GM18499 (cell line): Measurements from ENCODE around the gene B3GALT5.
"Not testable (repeated sequence)": the region's sequence is repeated elsewhere in the genome, so short reads cannot be mapped to it uniquely, and the experiment has no call there.

Experiments
- ATAC-seq: cut with Tn5 transposase; IDR thresholded peaks from one replicate; pipeline ENCODE4 v1.9.1; 2021; ENCODE audit warnings: moderate number of reproducible peaks; ENCODE audit not compliant: insufficient read depth, unreplicated experiment

B3GALT5 gene, protein sequence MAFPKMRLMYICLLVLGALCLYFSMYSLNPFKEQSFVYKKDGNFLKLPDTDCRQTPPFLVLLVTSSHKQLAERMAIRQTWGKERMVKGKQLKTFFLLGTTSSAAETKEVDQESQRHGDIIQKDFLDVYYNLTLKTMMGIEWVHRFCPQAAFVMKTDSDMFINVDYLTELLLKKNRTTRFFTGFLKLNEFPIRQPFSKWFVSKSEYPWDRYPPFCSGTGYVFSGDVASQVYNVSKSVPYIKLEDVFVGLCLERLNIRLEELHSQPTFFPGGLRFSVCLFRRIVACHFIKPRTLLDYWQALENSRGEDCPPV

DNA sequence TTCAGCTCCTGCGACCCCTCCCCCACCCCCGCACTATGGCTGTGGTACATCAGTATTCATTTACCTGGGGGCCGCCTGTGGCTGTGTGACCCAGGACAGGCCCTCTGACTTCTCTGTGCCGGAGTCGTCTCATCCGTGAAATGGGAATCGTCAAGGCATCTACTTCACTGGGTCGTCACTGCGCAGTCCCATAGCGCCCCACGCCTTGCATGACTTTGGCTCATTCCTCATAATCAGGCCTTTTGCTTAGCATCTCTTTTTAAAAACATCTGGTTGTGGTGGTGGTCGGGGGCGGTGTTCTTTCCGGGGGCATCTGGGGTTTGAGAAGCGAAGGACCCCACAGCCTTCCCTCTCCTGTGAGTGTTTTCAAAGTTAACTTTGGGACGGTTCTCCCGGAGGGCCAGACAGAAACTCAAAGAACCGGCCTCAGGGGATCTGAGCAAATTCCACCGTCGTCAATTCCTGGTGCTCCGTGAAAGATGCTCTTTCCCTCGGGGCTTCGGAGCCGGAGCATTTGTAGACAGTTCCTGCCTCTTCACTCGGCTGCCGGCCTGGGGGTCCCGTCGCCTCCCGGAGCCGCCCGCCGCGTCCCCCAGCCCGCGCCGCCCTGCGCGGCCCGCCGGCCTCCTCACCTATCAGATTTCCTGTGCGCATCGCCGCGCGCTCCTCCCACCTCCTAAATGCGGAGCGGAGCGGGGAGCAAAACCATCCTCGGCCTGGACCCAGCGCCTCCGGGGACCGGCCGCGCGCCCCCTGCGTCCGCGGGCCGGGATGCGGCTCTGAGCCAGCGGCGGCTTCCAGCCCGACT is at the start of gene B3GALT5:
TSS of gene B3GALT5 (plus strand) at position 708 of the 808 bp plus-strand sequence. CDS start 47,620 bp downstream, outside the sequence.
- no peak for ATAC-seq

DNA sequence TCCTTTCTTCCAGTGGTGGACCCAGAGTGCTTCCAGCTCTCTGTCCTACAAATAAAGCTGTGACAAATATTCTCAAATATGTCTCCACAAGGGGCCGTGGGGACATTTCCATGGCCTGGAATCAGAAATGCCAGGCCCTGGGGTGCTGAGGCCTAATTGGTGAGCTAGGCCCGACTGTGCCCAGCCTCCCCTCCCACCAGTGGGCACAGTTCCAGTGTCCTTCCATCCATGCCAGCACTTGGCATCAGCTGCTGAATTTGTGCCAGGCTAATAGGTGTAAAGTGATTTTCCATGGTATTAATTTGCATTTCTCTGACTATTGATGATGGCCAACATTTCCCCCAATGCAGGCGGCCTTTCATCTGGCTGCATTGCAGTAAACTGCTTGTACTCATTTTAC is 48.5 kb upstream of the B3GALT5 start:
- no peak for ATAC-seq

DNA sequence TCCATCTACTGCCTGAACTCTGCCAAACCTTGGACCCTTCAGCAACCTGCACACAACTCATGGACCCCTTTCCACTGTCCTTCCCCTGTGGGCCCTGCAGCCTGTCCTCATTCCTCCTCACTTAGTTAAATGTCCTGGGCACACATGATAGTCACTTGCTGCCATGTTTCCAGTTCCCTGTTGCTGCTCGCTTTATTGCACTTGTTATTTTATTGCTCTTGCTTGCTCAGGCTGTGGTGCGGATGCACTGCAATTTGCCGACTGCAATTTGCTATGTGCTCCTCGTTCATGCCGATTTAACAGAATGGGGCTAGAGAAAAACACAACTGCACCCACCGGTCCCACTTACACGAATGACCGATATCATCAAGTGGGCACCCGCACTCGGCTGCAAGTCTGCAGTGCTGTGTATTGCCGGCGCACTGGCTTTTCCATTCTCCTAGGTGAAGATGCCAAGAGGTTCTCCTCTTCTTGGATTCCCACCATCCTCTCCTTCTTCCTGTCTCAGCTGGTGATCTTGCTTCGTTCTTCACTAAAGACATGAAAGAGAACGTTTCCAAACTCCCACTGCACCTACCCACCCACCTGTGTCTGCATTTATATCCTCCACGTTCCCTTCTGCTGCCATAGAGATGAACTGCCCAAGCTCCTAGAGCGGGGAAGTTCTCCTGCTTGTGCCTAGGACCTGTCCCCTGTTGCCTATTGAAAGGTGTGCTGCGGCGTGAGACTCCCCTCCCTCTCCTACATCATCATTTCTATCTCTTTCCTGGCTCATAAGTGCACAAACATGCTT is 45.4 kb upstream of the B3GALT5 start:
- ATAC-seq: no peak

DNA sequence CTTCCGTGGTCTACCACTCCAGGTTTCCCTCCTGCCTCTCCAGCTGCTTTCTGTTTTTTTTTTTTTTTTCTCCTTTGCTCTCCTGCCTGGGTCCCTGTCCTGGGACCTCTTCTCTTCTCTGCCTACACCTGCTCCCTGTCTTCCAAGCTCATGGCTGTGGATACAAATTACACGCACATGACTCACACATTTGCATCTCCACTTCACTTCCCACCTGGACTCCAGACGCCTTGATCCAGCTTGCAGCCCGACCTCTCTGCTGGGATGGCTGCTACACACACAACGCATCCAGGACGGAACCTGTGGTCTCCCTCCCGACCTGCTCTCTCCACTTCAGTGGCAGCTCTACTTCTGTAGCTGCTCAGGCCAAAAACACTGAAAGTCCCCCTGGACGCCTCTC is 44.4 kb upstream of the B3GALT5 start:
- ATAC-seq: no peak

DNA sequence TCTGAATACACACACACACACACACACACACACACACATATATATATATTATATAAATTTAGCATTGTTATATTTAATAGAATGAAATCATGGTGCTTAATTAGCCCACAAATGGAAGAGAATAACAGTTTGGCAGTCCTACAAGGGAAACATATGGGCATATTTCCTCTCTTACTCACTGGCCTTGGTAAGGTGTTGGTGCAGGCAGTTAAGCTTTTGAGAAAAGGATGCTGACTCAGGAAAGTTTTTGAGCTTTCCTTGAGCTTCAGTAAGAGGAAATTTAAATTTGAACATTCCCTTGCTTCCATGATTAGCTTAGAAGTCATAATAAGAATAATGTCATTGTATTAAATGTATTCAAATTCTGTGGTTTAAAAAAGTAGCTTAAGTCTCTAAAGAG is 37.0 kb upstream of the B3GALT5 start:
- ATAC-seq: no peak

DNA sequence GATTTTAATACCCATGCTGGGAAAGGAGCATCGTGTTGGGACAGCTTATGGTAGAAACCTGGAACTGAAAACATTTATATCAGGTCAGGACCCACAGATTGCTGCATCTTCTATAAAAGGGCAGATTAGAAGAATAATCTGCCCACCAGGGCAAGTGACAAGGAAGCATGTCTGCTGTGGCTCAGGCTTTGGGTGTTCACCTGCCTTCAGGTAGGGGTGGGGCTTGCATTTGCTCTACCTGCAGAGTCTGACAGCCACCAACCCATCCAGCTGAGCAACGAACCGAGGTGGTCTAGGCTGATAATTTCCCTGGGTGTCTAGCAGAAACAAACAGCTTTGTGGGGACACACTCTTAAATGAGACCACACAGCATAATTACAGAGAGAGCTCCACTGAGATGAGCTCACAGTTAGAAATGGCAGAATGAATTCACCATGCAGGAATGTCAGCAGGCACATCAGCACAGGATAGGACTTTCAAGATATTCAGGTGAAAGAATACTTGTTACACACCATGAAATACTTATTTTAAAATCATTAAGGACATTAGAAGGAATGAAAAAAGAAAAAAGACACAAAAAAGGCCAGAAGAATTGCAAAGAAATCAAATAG is 36.1 kb upstream of the B3GALT5 start:
- no peak for ATAC-seq

DNA sequence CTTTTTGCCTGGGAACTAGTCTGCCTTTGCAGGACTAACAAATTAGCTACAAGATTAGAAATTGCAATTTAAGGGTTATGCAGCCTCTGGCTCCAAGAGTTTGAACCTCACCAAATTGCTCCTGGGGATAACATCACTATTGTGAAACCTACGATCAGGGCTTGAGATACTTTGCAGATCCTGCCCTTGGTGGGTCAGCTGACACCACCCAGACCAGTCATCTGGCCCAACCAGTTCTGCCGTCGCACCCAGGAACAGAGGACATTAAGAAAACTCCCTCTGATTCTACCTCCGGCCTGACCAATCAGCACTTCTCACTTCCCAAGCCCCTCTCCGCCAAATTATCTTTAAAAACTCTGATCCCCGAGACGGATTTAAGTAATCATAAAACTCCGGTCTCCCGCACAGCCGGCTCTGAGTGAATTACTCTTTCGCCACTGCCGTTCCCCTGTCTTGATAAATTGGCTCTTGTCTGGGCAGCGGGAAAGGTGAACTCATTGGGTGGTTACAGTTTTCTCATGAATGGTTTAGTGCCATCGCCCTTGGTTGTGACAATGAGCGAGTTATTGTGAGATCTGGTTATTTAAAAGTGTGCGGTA is 32.9 kb upstream of the B3GALT5 start:
- ATAC-seq: no peak

DNA sequence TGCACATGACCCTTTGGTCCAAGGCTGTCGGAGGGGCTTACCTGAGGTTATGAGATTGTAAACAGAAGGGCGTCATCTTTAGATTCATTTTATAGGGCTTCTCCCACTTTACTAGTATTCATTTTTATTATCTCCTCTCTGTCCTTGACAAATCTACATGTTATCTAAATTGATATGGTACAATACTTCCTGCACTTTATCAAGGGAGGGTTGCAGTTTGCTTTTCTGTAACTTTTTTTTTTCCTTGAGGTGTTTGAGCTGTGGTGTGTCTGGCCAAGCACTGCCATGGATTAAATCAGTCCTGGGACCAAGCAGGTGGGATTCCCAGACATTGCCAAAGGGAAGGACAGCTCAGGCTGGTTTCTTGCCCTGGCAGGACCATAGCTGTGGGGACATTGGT is 32.0 kb upstream of the B3GALT5 start:
- no peak for ATAC-seq

DNA sequence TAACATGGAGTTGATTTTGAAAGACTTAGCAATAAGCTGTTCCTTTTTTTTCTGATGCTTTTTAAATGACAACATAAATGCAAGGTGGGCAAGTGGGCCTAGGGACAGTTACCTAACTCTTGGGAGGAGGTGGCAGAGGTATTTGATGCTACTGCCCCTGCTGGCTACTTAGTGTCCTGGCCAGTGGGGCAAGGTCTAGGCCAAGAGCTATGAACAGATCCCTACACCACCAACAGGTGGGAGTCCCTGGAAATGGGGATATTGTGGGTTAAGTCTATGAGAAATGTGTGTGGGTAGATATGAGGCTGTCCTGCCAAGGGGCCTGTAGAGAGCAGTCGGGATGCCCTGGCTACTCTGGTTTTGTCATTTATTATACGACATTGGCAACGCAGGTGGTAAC is 31.3 kb upstream of the B3GALT5 start:
- ATAC-seq: no peak

DNA sequence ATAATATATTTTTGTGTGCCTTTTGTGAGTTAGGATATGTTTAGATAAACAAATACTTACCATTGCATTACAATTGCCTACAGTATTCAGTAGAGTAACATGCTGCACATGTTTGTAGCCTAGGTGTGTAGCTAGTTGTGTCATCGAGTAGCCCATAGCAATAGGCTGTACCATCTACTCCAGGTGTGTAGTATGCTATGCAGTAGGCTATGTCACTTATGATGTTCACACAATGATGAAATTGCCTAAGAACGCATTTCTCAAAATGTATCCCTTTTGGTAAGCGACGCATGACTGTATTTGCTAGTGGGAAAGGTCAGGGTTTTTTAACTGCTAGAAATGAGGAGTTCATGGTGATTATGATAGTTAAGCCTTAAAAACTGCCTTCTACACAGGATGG is 30.0 kb upstream of the B3GALT5 start:
- ATAC-seq: no peak

DNA sequence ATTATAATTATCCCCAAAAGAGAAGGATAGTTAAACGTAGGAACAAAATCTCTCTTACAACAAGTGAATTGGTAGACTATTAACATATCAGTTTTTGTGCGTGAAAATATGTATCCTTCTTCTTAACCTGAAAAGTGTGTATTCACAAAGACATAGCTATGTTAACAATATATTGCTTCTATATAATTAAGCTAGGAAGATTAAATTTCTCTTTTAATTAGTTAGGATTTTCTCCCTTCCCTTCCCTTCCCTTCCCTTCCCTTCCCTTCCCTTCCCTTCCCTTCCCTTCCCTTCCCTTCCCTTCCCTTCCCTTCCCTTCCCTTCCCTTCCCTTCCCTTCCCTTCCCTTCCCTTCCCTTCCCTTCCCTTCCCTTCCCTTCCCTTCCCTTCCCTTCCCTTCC is 29.2 kb upstream of the B3GALT5 start:
- not testable (repeated sequence) for ATAC-seq

DNA sequence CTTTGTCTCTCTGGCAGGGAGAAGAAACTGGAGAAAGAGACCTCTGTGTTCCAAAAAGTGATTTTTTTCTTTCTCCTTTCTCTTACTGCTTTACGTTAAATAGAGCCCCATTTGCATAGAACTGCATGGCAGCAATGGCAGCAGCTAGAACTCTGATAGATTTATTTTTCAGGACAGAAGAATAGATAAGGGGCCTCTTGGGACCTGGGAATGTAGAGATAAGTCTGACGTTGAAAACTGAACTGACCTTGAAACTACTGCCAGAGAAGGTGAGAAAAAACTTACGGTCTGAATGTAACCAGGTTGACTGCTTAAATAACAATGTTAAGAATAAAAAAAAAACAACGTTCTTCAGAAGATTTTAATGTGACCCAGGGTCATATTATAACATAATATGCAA is 25.4 kb upstream of the B3GALT5 start:
- no peak for ATAC-seq

DNA sequence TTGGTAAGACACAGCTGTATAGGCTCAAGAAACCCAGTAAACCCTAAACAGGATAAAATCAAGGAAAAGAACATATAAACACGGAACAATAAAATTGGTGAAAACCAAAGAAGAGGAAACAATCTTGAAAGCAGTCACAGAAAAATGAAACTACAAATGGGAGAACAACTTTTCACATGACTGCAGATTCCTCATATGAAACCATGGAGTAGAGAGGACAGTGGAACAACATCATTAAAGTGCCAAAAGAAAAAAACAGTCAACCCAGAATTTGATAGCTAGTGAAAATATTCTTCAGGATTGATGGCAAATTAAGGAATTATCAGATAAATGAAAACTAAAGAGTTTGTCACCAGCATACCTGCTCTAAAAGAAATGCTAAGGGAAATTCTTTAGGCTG is 23.9 kb upstream of the B3GALT5 start:
- ATAC-seq: no peak

DNA sequence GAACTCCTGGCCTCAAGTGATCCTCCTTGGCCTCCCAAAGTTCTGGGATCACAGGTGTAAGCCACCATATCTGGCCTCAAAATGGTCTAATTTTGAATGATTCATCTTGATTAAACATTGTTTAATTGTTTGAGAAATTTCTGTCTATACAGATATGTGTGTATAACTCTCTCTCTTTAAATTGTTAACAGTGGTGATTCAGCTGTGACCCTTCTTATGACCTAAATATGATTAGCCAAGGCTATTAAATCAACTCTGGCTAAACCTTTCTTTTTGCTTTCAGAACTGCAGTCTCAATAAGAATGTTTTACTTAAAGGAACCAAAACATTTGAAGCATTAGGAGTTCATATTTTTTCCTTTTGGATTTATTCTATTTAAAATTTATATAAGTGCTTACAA is 19.2 kb upstream of the B3GALT5 start:
- no peak for ATAC-seq

DNA sequence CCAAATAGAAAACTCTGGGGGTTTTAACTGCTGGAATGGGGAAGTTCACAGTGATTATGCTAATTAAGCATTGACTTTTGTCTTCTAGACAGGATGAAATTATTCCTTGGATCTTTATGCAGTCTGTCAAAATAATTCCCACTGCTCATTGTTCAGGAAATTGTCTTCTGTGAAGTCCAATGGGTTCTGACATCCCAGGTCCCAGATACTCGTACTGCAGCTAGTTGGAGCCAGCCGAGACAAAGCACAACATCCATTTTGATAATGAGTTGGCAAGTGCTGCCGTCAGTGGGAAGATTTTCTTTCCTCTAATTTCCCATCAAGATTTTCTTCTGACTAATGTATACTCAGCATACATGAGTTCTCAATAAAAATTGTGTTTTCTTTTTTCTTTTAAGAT is 17.3 kb upstream of the B3GALT5 start:
- no peak for ATAC-seq

DNA sequence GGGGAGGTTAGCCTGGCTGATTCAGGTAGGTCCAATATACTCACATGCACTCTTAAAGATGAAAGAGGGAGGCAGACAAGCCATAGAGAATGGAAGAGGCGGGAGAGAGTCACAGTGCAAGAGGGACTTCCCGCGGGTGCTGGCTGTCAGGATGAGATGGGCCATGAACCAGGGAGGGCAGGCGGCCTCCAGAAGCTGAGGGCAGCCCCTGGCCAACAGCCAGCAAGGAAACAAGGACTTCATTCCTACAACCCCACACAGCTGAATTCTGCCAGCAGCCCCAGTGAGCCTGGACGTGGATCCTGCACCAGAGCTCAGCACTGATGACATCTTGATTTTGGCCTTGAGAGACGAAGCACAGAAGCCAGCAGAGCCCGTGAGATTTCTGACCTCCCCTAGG is 15.1 kb upstream of the B3GALT5 start:
- no peak for ATAC-seq

DNA sequence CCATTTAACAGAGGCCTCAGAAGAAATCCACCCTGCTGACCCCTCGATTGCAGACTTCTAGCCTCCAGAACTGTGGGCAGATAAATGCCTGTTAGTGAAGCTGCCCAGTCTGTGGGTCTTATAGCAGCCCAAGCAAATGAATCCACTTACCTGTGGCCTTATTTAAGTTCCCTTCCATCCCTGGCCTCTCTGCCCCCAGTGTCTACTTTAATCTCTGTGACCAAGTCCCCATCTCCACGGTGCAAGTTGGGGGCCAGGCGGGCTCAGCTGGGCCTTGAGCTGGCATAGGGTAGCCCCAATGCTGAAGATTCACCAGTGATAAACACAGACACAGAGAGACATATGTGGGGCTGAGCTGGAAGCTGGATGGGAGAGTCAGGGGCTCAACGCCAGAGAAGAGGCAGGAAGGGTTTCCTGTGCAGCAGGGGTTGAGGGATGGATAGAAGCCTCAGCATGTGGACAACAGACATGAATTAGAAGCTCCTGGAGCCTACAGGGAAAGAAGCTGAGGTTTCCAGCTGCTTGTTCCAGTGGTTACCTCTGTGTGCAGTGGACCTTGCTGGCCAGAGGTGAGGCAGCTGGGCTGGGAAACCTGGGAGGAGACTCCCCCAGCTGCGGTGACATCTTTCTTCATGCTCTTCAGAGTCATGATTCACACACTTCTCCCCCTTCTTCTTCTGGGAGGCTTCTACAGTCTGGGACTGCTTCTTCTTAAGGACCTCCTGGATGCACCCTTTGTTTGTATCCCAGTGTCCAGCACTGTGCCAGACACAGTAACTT is 13.4 kb upstream of the B3GALT5 start:
- no peak for ATAC-seq

DNA sequence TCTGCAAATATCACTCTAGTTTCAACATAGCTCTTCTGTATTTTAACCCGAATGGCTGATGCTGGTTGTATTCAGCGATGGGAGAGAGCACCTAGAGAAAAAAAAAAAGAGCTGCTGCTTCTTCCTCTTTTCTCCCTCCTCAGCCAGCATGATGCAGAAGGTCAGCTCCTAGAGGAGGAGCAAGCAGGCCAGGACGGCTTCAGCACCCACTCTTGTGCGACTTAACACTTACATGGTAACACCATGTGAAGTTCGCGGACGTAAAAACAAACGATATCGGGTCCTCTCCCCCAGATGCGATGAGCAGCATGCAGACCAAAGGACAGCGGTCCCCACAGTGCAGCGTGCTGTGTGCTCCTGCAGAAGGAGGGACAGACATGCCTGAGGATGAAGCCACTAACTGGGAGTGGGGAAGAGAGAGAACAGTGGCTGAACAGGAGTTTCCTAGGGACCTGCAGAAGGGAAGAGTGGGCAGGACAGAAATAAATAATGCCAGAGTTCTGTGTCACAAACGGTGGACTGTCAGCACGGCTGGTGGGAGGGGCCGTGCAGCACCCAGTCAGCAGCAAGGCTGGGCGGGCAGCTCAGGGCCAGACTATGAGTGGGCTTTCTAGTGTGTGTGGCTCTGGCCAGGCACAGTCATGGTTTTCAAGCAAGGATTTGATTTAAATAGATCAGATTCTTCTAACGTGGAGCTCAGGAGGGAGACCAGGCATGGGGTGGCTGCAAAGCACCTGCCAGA is 11.4 kb upstream of the B3GALT5 start:
- ATAC-seq: no peak
